HL-60/S4 treated with phorbol 12-myristate 13-acetate at 8.2 ng/mL for 4 days and 3 days (cell line): ENCODE measurements around the gene NCK1.
"Not testable (repeated sequence)": the region's sequence is repeated elsewhere in the genome, so short reads cannot be mapped to it uniquely, and the experiment has no call there.

ENCODE experiments used
- in situ Hi-C: fragments of 300-500 bp; cut with MboI; formaldehyde crosslinking; loops from 2 replicates; pipeline ENCODE4 v1.15.0; 2022; ENCODE audit warnings: low sequenced_read_pairs

NCK1 gene

DNA sequence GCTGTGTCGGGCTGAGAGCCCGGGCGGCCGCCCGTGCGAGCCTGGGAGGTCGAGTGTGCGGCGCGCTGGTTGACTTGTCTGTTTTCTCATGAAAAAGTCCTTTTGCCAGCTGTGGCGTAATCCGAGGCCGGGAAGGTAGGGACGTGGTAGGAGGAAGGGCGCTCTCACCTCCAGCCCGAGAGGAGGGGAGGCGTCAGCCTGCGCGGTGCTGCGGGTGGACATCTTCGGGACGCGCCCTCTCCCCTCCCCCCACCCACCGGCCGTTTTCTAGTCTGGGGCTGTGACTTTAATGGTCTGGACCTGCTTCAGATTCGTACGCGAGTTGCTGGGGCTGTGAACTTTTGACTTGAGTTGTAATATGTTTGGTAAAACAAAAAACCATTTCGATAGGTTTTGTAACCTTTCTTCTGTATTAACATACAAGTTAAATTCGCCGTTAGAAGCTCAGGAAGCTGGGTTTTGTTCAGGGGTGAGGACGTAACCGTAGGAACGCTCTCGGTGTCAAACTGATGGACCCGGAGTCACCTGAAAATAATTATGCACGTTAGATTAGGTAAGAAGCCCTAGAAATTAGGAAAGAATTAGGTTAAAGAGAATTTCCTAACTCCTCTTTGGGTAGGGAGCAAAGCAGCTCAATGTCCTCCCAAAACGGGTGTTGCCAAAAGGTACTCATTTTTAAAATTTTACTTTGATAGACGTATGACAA is 762 bp downstream of the NCK1 start:
- in situ Hi-C loops = no loop called here

DNA sequence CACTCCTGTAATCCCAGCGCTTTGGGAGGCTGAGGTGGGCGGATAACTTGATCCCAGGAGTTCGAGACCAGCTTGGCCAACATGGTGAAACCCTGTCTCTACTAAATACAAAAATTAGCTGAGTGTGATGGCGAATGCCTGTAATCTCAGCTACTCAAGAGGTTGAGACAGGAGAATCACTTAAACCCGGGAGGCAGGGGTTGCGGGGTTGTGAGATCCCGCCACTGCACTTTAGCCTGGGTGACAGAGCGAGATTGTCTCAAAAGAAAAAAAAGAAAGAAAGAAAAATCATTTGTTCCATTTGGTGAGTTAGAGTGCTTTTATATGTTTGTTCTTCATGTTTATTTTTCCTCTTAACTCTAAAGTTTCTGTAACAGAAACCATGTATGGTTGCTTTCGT is 7.3 kb downstream of the NCK1 start:
- in situ Hi-C loops = no loop called here

DNA sequence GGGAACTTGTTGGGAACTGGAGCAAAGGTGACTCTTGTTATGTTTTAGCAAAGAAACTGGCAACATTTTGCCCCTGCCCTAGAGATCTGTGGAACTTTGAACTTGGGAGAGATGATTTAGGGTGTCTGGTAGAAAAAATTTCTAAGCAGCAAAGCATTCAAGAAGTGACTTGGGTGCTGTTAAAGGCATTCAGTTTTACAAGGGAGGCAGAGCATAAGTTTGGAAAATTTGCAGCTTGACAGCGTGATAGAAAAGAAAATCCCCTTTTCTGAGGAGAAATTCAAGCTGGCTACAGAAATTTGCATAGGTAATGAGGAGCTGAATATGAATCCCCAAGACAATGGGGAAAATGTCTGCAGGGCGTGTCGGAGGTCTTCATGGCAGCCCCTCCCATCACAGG is 10.2 kb downstream of the NCK1 start:
- in situ Hi-C loops = not testable (repeated sequence)

DNA sequence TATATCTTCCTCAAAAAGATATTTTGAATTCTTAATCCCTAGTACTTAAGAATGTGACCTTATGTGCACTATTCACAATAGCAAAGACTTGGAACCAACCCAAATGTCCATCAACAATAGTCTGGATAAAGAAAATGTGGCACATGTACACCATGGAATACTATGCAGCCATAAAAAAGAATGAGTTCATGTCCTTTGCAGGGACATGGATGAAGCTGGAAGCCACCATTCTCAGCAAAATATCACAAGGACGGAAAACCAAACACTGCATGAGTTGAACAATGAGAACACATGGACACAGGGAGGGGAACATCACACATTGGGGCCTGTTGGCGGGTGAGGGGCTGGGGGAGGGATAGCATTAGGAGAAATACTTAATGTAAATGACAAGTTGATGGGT is 17.5 kb downstream of the NCK1 start:
- in situ Hi-C loops = not testable (repeated sequence)

DNA sequence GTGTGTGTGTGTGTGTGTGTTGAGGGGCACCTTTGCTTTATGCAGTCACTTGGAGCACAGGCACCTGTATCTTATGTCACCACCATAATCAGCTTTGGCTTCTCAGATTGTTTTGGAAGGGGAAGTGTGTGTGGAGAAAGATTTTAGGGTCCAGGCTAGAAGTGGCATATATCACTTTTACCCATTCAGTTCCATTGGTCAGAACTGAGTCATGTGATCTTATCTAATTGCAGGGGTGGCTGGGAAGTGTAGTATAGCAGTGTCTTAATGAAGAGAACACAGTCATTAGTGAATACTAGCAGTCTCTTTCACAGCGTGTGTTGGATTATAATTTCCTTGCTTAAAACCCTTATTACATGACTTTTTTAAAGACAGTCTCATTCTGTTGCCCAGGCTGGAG is 20.6 kb downstream of the NCK1 start:
- in situ Hi-C loops = no loop called here

DNA sequence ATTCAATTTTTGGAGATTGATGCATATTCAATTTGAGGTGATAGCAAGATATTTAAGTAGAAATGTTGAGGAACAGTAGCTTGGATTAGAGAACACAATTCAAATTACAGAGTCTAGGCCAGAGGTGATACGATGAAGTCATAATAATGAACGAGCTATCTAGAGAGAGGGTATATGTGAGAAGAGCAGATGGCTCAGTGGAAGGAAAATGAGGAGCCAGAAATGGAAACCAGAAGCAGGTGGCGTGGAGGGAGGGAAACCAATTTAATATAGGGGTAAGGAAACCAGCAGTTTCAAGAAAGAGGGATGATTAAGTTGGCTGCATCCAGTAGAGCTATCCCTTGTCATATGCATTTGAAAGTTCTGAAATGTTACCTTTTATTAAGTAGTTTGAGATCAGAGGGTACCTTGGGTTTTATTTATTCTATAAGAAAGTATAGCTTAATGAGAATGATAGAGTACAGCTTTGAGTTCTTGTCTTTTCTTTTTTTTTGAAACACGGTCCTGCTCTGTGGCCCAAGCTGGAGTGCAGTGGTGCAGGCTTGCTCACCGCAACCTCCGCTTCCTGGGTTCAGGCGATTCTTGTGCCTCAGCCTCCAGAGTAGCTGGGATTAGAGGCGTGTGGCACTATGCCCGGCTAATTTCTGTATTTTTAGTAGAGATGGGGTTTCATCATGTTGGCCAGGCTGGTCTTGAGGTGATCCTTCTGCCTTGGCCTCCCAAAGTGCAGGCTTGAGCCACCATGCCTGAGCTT is 22.1 kb downstream of the NCK1 start:
- in situ Hi-C loops = no loop called here

DNA sequence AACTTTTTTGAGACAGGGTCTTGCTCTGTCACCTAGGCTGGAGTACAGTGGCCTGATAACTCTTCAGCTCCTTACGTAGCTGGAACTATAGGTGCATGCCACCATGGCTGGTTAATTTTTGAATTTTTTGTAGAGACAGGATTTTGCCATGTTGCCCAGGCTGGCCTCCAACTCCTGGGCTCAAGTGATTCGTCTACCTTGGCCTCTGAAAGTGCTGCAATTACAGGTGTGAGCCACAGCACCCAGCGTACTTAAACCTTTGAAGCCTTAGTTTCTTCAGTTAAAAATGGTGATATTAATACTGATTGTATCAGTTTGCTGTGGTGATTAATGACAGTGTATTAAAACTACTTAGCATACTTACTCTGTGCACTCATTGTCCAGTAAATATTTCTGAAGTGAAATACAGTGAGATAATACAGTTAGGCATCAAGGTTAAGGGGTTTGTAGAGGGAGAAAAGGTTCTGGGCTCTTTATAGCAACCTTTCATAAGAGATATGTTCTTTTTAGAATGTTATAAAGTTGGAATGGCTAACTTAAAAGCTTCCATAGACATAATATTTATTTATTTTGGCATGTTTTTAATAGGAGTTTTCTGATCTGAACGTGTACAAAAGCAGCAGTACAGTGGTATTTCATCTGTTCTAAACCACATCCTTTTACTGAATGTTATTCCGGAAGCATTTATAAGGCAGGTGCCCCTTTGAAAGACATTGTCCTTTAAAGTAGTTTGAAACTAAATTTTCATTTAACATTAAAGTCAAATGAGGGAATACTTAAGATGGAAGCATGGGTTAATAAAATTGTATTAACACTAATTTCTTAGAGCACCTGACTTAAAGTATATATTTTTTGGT is 23.6 kb downstream of the NCK1 start:
- in situ Hi-C loops = no loop called here

DNA sequence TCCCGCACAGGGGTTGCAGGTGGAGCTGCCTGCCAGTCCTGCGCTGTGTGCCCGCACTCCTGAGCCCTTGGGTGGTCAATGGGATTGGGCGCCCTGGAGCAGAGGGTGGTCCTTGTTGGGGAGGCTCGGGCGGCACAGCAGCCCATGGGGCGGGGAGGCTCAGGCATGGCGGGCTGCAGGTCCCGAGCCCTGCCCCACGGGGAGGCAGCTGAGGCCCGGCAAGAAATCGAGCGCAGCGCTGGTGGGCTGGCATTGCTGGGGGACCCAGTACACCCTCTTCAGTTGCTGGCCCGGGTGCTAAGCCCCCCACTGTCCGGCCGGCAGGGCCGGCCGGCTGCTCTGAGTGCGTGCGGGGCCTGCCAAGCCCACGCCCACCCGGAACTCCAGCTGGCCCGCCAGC is 27.9 kb downstream of the NCK1 start:
- in situ Hi-C loops = no loop called here

DNA sequence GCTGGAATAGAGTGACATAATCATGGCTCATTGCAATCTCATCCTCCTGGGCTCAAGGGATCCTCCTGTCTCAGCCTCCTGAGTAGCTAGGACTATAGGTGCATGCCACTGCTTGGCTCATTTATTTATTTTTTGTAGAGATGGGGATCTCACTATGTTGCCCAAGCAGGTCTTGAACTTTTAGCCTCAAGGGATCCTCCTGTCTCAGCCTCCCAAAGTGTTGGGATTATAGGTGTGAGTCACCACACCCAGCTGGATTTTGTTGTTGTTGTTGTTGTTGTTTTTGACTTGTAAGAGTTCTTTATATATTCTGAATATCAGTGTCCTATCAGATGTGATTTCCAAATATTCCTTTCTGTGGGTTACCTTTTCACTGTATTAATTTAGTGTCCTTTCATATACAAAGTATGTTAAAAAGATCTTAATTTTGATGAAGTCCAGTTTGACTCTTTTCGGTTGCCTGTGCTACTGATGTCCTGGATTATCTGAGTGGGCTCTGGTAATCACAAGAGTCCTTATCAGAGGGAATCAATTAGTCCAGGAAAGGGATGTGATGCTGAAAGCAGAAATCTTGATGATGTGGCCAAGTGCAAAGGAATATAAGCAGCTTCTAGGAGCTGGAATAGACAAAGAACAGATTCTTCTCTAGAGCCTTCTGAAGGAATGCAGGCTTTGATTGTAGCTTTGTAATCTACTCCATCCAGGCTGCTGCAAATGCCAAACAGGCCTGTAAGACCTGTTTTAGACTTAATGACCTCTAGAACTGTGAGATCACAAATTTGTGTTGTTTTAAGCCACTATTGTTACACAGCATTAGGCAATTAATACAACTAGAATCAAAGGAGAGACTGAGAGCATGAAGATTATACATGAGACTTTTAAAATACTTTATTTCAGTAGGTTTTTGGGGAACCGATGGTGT is 30.2 kb downstream of the NCK1 start:
- in situ Hi-C loops = no loop called here

DNA sequence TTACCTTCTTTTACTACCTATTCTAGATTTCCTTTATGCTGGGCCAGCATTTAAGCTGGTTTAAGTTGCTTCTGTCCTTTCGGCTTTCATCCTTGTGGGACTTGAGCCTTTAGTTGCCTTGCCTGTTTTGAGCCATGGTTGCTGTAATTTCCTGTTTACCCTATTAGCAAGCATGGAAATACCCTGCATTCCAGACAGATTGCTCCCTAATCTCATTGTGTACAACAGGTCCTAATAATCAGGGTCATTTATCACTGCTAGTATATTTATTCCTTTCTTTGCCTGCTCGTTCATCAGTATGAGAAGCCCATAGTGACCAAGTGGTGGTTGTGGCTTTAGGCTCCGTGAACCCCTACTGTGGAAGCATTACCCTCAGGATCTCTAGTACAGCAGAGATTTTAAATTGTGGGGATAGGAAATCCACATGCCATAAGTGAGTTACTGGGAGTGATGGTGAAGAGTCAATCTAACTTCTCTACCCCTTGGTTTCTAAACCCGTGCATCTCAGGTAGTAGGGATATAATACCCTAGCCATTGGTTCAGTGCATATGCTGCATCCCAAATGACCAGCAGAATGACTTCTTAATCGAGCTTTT is 31.9 kb downstream of the NCK1 start:
- in situ Hi-C loops = no loop called here

DNA sequence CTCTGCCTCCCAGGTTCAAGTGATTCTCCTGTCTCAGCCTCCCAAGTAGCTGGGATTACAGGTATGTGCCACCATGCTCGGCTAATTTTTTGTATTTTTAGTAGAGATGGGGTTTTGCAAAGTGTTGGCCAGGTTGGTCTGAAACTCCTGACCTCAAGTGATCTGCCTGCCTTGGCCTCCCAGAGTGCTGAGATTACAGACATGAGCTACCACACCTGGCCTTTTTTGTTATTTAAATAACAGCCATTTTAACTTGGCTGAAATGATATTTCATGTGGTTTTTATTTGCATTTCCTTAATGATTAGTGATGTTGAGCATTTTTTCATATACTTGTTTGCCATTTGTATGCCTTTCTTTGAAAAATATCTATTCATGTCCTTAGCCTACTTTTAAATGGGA is 35.2 kb downstream of the NCK1 start:
- in situ Hi-C loops = not testable (repeated sequence)

DNA sequence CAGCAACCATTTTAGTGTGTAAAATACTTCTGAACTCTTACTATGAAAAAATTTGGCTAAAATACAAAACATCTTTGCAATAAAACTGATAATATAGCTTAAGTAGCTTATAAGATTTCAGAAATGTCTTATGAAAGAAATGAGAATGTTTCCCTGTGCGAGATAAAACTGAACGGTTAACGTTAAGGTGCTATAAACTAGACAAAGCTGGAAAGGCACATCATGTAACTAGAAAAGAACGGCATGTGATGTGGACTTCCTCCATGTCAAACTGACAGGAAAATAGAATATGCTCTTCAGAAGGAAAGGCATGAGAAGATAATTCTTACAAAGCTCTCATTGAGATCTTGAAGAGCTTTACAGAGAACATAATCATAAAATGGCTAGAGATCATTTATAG is 36.5 kb downstream of the NCK1 start:
- in situ Hi-C loops = no loop called here

DNA sequence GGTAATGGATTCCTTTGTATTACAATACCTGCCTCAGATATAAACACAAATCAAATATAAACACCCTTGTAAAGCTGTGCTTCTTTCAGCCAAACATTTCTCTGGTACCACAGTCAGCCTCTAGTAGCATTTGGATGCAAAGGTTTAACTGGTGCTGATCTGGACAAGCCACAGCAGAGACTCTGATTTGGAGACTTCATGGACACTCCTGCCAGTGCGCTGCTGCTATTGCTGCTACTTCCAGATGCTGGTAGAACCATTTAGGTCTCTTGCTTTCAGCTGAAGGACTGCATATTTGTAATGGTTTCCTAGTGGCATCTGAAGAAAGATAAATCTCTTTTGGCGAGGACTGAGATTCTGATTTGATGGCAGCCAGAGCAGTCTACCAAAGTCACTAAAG is 36.9 kb downstream of the NCK1 start:
- in situ Hi-C loops = no loop called here

DNA sequence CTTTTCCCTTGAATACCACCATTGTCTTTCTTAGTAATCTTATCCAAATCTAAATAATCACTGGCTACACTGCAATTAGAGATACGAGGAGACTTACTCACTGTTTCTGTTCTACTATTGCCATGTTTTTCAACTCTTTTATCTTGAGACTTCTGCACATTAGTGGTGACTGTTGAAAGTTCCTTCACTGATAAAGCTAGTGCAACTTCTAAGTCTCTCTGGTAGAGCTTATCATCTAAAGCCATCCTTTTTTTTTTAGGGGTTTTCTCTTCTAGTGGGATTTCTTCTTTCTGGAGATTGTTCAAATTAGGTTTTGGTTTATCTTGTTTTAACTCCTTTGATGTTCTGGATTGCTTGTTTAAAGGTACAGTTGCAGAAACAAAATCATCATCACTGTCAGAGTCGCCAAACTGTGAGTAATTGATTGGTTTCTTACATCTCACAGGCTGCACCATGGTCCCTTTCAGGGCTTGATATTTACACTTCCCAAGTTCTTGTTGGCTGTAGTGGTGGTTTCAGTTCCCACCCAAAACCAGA is 37.7 kb downstream of the NCK1 start:
- in situ Hi-C loops = no loop called here

DNA sequence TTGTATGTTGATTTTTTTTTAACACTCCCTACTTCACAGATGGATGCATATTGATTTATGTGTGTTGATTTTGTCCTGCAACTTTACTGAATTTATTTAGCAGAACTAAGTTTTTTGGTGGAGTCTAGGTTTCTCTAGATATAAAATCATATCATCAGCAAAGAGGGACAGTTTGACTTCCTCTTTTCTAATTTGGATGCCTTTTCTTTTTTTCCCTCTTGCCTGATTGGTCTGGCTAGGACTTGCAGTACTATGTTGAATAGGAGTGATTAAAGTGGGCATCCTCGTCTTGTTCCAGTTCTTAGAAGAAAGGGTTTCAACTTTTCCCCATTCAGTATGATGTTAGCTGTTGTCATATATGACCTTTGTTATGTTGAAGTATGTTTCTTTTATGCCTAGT is 38.7 kb downstream of the NCK1 start:
- in situ Hi-C loops = not testable (repeated sequence)

DNA sequence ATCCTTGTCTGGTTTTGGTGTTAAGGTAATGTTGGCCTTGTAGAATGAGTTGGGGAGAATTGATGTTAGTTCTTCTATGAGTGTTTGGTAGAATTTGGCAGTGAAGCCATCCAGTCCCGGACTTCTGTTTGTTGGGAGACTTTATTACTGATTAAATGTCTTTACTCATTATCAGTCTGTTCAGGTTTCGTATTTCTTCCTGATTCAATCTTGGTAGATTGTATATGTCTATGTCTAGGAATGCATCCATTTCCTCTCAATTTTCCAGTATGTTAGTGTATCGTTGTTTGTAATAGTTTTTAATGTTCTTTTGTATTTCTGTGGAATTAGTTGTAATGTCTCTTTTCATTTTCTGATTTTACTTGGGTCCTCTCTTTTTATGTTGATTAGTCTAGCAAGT is 39.4 kb downstream of the NCK1 start:
- in situ Hi-C loops = no loop called here

DNA sequence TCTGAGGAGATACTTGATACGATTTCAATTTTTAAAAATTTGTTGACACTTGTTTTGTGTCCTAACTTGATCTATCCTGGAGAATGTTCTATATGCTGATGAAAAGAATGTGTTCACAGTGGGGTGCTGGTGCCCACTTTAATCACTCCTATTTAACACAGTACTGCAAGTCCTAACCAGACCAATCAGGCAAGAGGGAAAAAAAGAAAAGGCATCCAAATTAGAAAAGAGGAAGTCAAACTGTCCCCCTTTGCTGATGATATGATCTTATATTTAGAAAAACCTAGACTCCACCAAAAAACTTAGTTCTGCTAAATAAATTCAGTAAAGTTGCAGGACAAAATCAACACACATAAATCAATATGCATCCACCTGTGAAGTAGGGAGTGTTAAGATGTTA is 40.5 kb downstream of the NCK1 start:
- in situ Hi-C loops = not testable (repeated sequence)

DNA sequence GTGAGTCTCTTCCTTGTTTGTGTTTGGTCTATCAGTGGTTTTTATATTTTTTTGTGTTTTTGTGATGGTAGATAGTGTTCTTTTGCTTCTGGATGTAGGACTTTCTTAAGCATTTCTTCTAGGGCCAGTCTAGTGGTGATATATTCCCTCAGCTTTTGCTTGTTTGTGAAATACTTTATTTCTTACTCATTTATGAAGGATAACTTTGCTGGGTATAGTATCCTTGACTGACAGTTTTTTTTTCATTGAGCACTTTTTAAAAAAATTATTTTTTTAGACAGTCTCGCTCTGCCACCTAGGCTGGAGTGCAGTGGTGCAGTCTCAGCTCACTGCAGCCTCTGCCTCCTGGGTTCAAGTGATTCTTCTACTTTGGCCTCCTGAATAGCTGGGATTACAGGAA is 41.9 kb downstream of the NCK1 start:
- in situ Hi-C loops = no loop called here

DNA sequence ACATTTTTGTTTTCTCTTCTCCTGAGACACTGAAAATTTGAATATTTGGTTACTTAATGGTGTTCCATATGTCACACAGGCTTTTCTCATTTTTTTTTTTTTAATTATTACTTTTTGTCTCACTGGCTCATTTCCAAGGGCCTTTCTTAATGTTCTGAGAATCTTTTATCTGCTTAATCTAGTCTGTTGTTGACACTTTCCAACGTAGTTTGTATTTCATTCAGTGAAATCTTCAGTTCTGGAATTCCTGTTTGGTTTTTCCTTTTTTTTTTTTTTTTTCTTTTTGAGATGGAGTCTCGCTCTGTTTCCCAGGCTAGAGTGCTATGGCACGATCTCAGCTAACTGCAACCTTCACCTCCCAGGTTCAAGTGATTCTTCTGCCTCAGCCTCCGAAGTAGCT is 42.7 kb downstream of the NCK1 start:
- in situ Hi-C loops = no loop called here

DNA sequence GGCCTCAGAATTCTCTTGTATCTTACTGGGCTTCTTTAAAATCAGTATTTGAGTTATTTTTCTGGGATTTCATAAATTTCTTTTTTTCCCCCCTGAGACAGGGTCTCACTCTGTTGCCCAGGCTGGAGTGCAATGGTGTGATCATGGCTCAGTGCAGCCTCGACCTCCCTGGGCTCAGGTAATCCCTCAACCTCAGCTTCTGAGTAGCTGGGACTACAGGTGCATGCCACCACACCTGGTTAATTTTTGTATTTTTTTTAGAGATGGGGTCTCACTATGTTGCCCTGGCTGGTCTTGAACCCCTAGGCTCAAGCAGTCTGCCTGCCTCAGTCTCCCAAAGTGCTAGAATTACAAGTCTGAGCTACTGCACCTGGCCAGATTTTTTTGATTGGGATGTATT is 43.5 kb downstream of the NCK1 start:
- in situ Hi-C loops = no loop called here
